Tongue (tissue), 2 donors: ENCODE data around the gene TBC1D5. TPM values are rescaled to one million over a fixed set of nuclear protein-coding genes. Genes with fewer than 3 reads are reported as not detected.
"Not testable (repeated sequence)": the region's sequence is repeated elsewhere in the genome, so short reads cannot be mapped to it uniquely, and the experiment has no call there.

Experiments
- DNase-seq: peaks from one replicate; pipeline ENCODE4 v3.0.0-alpha.2; 2015
- total RNA-seq: library from RNA; depleted of rRNA; stranded (reverse); fragments of >200 nt; gene quantifications from one replicate; pipeline ENCODE4 v1.2.3, GENCODE V29; 2014

The TBC1D5 gene
- total RNA-seq, 1 donor from 2014 or later, result 118 TPM

DNA sequence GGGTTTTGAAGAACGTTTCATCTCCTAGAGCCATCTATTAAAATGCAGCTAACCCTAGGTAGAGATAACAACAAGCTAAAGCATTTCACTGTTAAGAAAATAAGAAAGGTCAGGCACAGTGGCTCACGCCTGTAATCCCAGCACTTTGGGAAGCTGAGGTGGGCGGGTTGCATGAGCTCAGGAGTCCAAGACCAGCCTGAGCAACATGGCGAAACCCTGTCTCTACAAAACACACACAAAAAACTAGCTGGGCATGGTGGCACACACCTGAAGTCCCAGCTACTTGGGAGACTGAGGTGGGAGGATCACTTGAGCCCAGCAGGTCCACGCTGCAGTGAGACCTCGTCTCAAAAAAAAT is 5.4 kb upstream of the TBC1D5 start:
- no peak for DNase-seq

DNA sequence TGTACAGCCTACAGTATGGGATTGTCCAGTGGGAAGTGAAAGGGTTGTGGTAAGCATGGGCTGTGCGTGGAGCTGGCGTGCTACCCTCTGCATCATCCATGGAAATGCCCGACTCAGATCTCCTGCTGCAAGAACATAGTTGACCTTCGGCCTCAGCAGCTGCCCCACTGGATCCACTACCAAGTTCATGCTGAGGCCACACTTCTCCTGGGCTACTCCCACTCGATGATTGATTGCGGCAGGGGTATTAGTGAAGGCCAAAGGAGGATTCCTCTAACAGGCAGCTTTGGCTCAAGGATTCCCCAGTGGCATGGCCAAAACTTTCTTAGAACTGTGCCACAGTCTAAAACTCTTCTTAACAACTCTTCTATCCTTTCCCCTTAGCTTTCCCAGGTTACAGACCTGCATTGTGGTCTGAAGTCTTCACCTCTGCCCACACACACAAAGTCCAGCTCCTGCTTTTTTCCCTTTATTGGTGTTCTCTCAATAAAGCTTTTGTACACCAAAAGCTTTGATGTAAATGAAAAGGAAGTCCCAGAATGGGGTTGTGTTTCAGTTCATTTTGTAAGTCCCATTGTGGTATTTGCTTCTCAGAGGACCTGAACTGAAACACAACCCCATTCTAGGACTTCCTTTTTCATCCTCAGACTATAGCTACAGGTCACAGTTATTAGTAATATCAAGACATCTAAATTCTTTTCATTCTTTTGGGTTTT is 4.9 kb upstream of the TBC1D5 start:
- peak; percentile 40 for DNase-seq

DNA sequence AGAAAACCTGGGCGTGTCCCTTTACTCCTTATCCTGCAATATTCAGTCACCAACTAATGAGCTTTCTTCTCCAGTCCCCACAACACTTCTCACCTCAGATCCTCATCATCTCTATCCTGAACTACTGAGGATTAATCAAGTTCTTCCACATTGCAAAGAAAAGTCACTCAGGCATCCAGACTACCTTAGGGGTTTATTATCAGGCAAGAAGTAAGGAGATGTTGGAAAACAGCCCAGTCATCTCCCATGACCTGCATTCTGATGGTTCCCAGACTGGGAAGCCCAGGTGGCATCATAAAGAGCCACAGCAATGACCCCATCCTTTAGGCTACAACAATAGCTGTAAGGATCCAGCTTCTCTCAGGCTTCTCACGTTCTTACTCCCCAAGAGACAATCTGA is 3.5 kb upstream of the TBC1D5 start:
- no peak for DNase-seq

DNA sequence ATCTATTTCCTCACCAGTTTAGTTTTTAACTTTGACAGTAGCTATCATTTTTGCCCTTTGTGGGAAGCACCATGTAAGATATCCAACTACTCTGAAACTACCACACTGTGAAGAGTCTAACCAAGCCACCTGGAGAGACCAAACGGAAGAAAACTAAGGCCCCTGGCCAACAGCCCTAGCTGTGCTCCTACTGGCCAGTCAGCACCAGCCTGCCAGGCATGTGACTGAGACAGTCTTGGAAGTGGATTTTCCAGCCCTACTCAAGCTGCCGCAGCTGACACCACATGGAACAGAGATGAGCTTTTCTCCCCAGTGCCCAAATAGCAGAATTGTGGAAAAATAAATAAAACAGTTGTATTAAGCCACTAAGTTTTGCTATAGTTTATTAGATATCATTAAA is 2.9 kb upstream of the TBC1D5 start:
- DNase-seq, result no peak

DNA sequence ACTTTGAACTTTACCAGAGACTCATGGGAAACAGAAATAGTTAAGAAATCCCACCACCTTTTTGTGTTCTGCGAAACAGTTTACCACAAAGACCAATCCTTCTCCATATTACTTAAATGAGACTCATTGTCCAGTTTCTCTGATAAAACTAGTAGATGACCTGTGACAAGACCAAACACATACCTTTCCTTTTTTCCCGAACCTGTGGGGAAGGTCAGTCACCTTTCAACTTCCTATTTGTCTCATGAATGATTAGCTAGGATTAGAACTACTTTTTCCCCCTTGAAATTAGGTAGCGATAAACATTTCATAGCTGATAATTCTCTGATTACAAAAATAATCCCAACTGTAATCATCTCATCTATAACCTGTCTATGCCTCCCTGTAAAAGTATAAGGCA is 2.3 kb upstream of the TBC1D5 start:
- no peak for DNase-seq

DNA sequence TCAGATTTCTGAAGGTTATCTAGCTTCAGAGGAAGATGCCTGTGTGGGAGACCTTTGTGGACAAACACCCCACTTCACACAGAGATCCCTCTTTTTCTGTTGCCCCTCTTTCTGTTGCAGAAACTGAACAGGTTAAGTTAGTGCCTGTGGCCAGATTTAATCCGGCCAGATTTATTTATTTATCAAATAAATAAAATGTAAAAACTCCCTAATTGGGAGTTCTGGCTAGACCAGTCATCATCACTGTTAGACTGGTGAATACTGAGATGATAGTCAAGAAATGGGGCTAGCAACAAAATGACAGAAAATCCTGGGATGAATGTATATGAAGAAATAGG is 1.2 kb upstream of the TBC1D5 start:
- DNase-seq, result no peak

DNA sequence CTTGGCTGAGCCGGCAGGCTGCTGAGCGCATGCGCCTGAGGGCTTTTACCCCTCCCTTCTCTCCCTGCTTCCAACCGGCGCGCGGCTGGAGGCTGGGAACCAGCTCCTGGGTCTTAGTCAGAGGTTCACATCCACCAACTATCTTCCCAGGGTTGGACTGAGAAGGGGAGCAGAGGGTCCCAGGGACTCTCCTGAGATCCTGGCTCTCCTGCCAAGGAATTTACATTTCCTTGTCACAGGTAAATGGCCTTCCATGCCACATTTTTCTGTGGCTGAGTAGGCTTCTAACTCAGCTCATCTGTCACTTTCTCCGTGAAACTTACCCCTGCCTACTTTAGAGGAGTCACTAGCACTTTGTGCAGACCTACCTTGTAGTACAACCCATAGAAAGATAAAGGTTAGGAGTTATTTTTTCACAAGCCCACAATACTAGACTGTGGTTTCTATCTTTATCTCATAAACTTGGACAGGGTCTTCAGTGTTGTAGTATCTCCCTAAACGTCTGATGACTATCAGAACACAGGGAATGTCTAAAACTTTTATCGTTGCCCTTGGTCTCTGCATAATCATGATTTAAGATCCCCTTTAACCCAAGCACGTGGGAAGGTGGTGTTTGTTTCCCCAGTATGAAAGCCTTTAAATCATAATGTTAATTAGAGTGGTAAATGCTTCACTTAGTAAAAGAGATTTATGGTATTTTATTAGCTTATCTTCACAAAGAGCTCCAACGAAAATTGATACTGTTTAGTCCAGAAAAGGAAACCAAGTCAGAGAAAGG is 638 bp upstream of the TBC1D5 start:
- no peak for DNase-seq

DNA sequence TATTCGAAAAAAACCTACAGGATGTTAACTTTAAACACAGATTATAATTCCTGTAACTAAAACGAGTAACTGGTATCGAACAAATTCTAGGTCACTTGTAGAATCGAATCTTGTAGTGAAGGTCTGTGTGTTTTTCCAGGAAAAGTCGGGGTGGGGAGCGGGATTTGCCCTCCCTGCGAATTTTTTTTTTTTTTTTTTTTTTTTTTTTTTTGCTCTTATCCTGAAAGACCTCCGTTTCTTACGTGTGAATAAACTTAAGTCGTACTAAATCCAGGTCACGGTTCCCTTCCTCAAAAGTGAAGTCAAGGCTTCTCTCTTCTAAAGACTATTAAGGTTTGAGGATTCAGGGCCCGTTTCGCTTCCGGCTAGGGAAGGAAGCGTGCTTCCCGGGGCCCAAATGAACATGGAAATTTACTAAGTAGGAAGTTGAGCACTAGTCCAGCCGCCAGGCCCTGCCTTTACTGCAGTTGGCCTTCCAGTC is 770 bp downstream of the TBC1D5 start:
- no peak for DNase-seq

DNA sequence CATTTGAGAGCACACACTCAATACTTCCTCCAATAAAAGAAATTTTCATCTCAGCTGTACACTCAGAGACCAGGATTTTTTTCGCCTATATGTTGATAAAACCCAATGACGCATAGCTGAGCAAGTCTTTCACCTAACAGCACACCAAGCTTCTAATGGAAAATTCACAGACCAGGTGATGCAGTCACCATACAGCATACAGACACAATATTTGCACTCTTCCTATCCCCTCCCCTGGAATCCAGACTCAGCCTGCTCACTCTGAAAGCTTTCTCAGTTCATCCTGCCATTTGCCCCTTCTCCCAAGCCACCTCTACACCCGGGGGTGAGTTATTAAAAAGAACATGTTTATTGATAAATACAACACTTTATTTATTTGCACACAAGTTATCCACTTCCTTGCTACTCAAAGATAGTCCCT is 1.7 kb downstream of the TBC1D5 start:
- DNase-seq, result peak; percentile 48

DNA sequence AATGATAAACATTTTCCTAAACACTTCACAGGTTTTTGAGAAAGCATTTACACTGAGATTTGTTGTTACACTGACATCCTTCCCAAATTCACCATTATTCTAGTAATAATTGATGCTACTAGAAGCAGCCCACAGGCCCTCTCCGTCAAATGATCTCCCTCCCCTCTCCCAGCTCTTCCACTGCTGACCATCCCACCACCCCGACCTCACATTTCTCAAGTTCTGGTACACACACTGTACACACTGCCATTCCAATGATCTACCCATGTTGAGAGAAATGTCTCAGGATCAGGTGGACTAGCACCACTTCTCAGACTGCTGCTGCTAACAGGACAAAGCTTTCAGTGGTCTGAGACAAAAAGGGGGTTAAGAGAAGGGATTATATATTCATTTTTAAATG is 3.5 kb downstream of the TBC1D5 start:
- DNase-seq, result no peak

DNA sequence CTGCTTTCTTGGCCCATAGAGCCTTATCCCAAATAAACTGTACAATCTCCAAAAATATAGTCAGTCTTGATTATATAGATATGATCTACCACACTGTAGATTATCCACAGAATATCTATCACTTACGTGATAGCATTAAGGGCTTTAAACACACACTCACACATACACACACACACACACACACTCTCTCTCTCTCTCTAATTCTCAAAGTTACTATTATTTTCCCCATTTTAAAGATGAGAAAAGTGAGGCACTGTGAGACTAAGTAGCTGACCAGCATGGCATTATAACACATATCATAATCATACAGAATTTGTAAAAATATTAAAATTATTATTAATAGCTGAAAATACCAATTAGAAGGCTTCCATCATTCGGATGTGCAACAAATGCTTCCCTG is 4.2 kb downstream of the TBC1D5 start:
- no peak for DNase-seq

DNA sequence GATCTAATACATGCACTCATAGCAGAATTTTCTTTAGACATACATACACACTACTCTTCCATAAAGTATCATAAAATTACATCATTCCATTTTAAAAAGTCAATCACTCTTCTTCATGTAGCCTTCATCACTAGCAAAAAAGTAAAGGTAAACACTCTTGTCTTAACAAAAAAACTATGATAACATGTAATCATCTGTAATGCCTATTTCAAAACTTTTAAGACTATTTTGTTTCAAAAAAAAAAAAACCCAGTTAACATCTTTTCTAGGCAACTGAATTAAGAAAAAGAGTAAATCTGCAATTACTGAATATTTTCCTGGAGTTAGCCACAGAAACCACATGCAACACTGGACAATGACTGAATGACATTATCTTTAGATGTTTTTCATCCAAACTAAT is 4.8 kb downstream of the TBC1D5 start:
- DNase-seq, result no peak

DNA sequence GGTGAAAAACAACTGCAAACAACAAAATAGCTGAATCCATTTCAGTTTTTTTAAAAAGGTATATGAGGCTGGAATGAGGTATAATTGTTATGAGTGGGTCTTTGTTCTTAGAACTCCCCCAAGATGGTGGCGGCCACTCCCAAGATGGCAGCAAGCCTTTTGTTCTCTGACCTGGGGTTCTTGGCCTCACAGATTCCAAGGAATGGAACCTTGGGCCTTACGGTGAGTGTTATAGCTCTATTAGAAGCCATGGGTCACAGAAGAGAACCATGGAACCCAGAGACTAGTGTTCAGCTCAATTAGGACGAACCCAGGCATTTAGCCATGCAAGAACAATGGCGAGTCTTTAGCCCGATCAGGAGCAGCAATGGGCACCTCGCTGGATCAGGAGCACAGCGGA is 7.1 kb downstream of the TBC1D5 start:
- not testable (repeated sequence) for DNase-seq

DNA sequence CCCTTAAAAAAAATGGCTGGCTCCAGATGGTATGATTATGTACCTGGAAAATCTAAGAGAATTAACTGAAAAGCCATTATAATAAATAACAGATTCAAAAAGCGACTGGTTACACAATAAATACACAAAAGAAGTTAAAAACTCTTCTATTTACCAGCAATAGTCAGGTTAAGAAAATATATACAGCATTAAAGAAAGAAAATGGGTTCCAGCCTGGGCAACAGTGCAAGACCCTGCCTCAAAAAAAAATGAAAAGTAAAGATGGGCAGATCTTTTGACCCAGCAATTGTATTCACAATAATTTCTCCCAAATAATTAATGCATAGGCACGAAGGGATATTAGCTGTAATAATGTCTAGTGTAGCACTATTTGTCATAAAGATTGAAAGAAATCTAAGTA is 8.7 kb downstream of the TBC1D5 start:
- no peak for DNase-seq

DNA sequence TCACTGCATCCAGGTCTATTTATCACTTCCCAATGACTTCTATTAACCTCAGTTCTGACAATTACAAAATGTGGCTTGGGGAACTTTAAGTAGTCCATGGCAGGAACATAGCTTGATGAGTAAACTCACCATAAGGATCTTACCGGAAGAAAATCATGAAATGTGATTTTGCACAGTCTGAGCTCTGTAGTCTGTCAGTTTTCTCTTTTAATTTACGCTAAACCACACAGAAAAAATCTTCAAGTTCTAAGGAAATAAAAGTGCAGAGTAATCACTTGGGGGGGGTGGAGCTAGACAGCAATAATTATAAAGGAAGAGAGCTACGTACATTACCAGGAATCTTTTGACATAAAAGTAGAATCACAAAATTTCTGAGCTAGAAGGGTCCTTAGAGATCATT is 9.2 kb downstream of the TBC1D5 start:
- no peak for DNase-seq

DNA sequence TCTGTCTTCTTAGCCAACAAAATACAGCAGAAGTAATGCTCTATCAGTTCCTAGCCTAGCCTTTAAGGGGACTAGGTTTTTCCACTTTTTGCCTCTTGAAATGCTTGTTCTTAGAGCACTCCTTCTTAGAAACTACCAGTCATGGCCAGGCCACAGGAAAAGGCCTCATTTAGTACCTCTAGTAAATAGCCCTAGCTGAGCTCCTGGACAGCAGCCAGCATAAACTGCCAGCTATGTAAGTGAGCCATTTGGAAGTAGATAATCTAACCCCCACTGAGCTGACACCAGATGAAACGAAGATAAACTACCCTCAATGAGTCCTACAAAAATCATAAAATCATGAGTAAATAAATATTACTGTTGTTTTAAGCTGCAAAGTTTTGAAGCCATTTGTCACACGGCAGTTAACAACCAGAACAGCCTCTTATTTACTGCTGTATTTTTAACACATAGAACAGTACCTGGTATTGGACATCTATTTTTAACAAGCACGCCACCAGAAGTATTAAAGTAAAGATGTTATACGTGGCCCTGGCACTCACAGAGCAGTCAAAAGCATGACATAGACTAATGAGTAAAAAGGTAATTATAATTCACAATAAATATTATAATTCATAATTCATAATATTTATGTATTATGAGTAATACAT is 12.0 kb downstream of the TBC1D5 start:
- DNase-seq, result no peak

DNA sequence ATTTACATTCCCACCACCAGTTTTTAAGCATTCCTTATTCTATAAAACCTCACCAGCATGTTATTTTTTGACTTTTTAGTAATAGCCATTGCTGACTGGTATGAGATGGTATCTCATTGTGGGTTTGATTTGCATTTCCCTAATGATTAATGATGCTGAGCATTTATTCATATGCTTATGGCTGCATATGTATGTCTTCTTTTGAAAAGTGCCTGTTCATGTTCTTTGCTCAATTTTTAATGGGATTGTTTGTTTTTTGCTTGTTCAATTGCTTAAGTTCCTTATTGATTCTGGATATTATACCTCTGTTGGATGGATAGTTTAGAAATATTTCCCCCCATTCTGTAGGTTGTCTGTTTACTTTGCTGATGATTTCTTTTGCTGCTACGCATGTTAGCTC is 16.1 kb downstream of the TBC1D5 start:
- DNase-seq, result no peak

DNA sequence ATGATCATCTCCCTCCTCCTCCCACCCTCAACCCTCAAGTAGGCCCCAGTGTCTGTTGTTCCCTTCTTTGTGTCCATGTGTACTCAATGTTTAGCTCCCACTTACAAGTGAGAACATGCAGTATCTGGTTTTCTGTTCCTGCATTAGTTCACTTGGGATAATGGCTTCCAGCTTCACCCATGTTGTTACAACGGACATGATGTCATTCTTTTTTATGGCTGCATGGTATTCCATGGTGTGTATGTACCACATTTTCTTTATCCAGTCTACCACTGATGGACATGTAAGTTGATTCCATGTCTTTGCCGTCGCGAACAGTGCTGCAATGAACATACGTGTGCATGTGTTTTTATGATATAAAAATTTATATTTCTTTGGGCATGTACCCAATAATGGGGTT is 16.6 kb downstream of the TBC1D5 start:
- not testable (repeated sequence) for DNase-seq

DNA sequence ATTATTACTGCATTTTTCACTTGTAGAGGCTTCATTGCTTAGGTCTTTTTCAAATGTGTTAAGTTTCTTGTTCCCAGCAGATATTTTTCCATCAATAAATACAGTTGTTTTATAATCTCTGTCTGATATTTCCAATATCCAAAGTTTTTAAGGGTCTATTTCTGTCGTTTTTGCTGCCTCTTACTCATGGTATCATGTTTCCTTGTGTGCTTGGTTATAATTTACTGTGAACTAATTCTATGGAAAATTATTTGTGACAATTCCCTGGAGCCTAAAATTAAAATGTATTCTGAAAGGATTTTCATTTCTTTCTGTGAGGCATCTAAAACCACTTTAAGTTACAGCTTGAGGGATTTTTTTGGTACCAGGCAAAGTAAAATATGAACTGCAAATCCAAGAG is 17.5 kb downstream of the TBC1D5 start:
- DNase-seq, result no peak

DNA sequence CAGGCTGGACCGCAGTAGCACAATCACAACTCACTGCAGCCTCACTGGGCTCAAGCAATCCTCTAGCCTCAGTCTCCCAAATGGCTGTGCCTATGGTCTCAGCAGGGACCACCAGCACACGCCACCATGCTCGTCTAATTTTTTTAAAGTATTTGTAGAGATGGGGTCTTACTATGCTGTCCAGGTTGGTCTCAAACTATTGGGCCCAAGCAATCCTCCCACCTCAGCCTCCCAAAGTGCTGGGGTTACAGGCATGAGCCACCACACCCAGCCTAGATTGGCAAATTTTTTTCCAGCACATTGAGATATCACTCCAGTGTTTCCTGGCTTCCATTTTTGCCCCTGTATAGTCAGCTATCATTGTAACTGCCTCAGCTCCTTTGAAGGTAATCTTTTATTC is 18.3 kb downstream of the TBC1D5 start:
- no peak for DNase-seq

DNA sequence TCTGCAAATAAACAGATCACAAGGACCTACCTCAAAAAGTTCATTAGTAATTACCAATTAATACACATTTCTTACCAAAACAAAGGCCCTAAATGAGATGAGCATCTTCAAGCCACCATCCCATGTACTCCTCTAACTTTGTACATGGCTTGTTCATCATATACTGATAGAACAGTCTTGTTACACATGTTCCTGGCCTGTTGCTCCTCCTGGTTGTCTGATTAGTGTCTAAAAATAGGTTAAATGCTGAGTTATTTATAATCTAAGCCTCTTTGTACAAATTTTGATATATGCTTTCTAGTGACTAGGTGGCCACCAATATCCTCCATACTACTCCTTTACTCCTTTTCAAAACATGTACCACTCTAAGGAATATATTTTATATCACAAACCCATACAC is 25.0 kb downstream of the TBC1D5 start:
- no peak for DNase-seq

DNA sequence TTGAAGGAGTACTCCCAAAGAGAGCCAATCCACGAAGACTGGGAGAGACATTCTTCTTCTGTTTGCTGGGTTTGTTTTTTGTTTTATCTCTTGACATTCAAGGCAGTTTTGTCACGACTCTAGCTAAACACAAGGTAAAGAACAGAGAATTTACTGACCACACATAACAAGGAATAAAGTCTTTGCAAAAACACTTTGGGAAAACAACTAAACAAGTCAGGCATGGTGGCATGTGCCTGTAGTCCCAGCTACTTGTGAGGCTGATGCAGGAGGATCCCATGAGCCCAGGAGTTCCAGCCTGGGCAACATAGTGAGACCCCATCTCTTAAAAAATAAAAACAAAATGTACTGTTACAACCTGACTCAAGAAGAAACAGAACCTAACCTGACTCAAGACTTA is 28.0 kb downstream of the TBC1D5 start:
- DNase-seq, result no peak

DNA sequence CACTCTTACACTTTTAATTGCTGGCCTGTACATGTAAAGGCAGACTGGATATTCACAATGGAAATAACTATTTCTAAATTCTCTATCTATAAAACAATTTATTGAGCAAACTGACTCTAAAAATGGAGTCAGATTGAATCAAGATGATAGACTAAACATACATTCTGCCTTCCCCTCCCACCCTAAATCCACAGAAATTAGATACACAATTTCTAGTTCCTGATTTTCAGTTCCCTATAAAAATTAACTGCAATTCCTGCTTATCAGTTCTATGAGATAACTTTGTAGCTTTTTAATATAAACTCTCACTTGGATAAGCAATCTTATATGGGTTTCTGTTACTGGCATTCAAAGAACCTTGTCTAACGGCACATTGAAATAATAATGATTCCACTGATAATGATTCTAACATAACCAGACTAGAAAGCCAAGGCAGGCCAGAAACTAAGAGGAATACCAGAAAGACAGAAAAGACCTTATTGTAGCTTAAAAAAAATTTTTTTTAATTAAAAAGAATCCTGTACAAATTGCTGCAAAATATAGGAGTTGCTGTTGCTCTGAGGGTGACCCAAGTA is 33.1 kb downstream of the TBC1D5 start:
- DNase-seq, result no peak
